ENCODE results near the gene PLB1.

PLB1 gene

DNA sequence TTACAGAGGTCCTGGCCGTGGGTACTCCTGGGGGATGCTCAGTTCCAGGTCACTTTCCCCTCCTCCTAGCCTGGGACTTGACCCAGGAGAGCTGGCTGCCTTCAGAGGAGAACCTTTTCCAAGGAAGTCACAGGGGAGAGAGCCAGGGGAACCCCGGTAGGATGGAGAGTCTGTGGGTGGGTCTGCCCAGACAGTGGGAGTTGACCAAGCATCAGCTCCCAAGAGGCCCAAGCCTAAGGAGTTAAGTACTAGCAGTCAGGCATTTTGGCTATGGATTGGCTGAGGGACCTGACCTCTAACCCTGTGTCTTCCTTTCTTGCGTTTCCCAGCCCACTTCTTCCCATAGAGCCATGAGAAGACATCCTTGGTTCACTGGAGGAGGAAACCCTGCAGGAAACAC lies 48.8 kb upstream of the PLB1 start:
- Histone ChIP-seq H3K9me3 (ENCODE audit: insufficient read depth, low read length, severe bottlenecking) (no peaks in the 10 kb centered on the region), H3K27ac (ENCODE audit: low read length) (no peak overlapping the region), H3K4me2 (ENCODE audit: insufficient read depth, low read length) (no peak overlapping the region), H4K20me1 (ENCODE audit: insufficient read depth, low read length) (no peaks in the 10 kb centered on the region), H2AFZ (ENCODE audit: low read depth, low read length) (no peak overlapping the region), H3K27me3 (ENCODE audit: insufficient read depth, low read length, poor library complexity) (no peaks in the 10 kb centered on the region), H3K36me3 (ENCODE audit: insufficient read depth, low read length) (no peaks in the 10 kb centered on the region), H3K79me2 (ENCODE audit: insufficient read depth, low read length) (no peaks in the 10 kb centered on the region), H3K9ac (ENCODE audit: low read depth, low read length) (no peak overlapping the region), H3K4me1 (ENCODE audit: insufficient read depth, low read length) (no peaks in the 10 kb centered on the region), H3K4me3 (ENCODE audit: low read depth in 1 of 2, low read length in 2 of 2) (no peak overlapping the region)
- ATAC-seq (ENCODE audit: insufficient read depth, low read depth) (no peak), DNase-seq (no peak)
- TF ChIP-seq CTCF (IDR thresholded peaks at IDR 0.05; ENCODE audit: borderline replicate concordance, extremely low read depth, low read length, poor library complexity, severe bottlenecking): no peak
- no peak for TF ChIP-seq EZH2 (IDR thresholded peaks at IDR 0.05; ENCODE audit: borderline replicate concordance, low read depth, low read length, severe bottlenecking)

DNA sequence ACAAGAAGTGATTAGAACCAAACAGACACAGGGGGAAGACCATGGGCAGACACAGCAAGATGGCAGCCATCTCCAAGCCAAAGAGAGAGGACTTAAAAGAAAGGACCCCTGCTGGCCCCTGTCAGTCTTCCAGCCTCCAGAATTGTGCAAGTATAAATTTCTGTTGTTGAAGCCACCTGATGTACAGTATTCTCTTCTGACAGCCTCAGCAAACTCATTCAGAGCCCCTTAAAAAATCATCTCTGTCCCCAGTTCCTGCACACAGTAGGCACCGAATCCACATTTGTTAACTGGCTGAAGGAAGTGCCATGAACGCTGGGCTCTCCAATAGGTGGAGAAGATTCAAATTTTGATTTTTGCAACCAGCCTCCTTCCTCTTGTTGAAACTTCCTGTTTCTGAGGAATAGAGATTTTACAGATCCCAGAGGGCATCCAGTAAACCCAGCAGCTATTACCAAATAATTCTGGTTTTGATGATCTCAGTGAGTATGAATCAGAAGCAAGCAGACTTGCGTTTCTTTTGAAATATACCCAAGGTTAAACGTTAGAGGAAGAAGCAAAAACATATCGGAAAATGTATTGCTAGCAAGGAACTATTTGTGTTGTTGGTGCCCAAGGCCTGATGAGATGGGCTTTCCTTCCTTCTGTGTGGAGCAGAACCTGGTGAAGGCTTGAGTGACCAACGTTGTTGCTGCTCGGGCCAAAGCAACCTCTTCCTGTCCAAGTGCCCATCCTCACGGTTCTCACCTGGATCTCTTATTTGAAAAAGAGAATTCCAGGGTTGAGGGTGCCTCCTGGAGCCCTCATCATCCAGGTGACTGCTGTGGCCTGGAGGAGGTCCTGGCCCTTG lies 47.7 kb upstream of the PLB1 start:
- H3K36me3 ChIP-seq (ENCODE audit: insufficient read depth, low read length): no peaks in the 10 kb centered on the region
- H3K4me1 ChIP-seq (ENCODE audit: insufficient read depth, low read length): no peaks in the 10 kb centered on the region
- H3K9ac ChIP-seq (ENCODE audit: low read depth, low read length): no peak overlapping the region
- no peak for DNase-seq
- ATAC-seq (ENCODE audit: insufficient read depth, low read depth): no peak
- no peak overlapping the region for H3K27ac ChIP-seq (ENCODE audit: low read length)
- H2AFZ ChIP-seq (ENCODE audit: low read depth, low read length): no peak overlapping the region
- no peaks in the 10 kb centered on the region for H4K20me1 ChIP-seq (ENCODE audit: insufficient read depth, low read length)
- no peak for TF ChIP-seq CTCF (IDR thresholded peaks at IDR 0.05; ENCODE audit: borderline replicate concordance, extremely low read depth, low read length, poor library complexity, severe bottlenecking)
- TF ChIP-seq EZH2 (IDR thresholded peaks at IDR 0.05; ENCODE audit: borderline replicate concordance, low read depth, low read length, severe bottlenecking): no peak
- no peaks in the 10 kb centered on the region for H3K9me3 ChIP-seq (ENCODE audit: insufficient read depth, low read length, severe bottlenecking)
- no peaks in the 10 kb centered on the region for H3K27me3 ChIP-seq (ENCODE audit: insufficient read depth, low read length, poor library complexity)
- H3K79me2 ChIP-seq (ENCODE audit: insufficient read depth, low read length): no peaks in the 10 kb centered on the region
- H3K4me3 ChIP-seq (ENCODE audit: low read depth in 1 of 2, low read length in 2 of 2): no peak overlapping the region
- H3K4me2 ChIP-seq (ENCODE audit: insufficient read depth, low read length): no peak overlapping the region

- Histone ChIP-seq H4K20me1 (ENCODE audit: insufficient read depth, low read length) (no peaks in the 10 kb centered on the region), H3K4me3 (ENCODE audit: low read depth in 1 of 2, low read length in 2 of 2) (no peak overlapping the region), H3K9me3 (ENCODE audit: insufficient read depth, low read length, severe bottlenecking) (no peaks in the 10 kb centered on the region), H2AFZ (ENCODE audit: low read depth, low read length) (no peak overlapping the region), H3K36me3 (ENCODE audit: insufficient read depth, low read length) (no peaks in the 10 kb centered on the region), H3K9ac (ENCODE audit: low read depth, low read length) (no peak overlapping the region), H3K27ac (ENCODE audit: low read length) (no peak overlapping the region), H3K27me3 (ENCODE audit: insufficient read depth, low read length, poor library complexity) (no peaks in the 10 kb centered on the region), H3K4me2 (ENCODE audit: insufficient read depth, low read length) (no peak overlapping the region), H3K4me1 (ENCODE audit: insufficient read depth, low read length) (no peaks in the 10 kb centered on the region), H3K79me2 (ENCODE audit: insufficient read depth, low read length) (no peaks in the 10 kb centered on the region)
- no peak for TF ChIP-seq EZH2 (IDR thresholded peaks at IDR 0.05; ENCODE audit: borderline replicate concordance, low read depth, low read length, severe bottlenecking)
- no peak for TF ChIP-seq CTCF (IDR thresholded peaks at IDR 0.05; ENCODE audit: borderline replicate concordance, extremely low read depth, low read length, poor library complexity, severe bottlenecking)
- DNase-seq: no peak
- ATAC-seq (ENCODE audit: insufficient read depth, low read depth): no peak
Measured at GRCh38 chr2:28448793-28449100, 47.1 kb upstream of the PLB1 start.

Data from DND-41 (cell line).